Stimulated activated CD8-positive, alpha-beta memory T cell treated with anti-CD3 and anti-CD28 coated beads, Interleukin-15, amount 100 ng/mL, for 24 hours (primary cell): ENCODE results near the gene CEP162.
"Not testable (repeated sequence)": the region's sequence is repeated elsewhere in the genome, so short reads cannot be mapped to it uniquely, and the experiment has no call there.

Experiments used
- DNase-seq: peaks from one replicate; pipeline ENCODE4 v3.0.0-alpha.2; 2020; ENCODE audit warnings: low read depth

Gene CEP162

DNA sequence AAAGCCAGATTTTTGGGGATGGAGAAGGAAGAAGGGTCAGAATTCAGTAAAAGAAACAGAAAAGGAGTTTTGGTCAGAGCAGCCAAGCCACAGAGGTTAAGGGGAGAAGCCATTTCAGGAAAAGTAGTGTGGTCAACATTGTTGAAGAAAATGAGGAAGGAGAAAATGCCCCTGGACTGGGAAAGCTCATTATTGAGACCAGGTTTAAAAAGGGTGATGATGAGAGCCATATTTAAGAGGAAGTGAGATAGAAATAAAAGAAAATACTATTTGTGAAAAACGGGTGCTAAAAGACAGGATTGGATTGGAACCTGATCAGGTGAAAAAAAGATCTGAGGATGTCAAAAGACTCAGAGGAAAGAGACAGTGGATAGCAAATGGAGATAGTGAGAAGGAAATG is 75.8 kb downstream of the CEP162 start:
- no peak for DNase-seq

DNA sequence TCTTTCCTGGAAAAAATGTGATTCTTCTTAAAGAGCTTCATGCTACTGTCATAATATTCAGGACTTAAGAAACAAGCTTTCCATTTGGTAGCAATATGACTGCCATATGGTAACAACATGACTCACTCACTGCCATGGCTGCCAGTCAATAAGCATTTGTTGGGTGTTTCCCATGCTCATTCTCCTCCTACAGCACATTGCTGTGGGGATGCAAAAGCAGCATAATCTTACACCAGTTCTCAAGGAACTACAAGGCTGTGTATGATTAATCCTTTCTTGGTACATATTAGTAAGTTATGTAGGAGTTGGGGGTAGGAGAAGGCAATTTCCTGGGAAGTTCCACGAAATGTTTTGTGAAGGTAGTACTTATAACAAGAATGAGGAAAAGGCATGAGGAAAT is 76.7 kb downstream of the CEP162 start:
- no peak for DNase-seq

DNA sequence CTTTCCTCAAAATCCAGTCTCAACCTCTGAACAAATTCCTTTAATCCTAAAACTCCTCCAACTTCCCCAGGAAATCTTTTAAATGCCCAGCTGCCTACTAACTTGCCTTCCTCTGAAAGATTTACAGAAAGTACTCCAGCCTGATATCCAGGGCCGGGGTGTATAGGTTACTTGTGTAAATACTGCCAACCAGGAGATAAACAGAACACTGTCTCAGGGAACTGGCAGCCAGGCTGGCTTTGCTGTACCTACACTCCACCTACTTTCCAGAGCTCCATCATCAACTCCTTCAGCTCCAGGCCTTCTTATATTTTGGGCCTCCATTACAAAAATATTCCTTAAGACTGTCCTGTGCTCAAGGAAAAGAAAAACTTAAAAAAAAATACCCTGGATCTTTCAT is 85.9 kb downstream of the CEP162 start:
- no peak for DNase-seq

DNA sequence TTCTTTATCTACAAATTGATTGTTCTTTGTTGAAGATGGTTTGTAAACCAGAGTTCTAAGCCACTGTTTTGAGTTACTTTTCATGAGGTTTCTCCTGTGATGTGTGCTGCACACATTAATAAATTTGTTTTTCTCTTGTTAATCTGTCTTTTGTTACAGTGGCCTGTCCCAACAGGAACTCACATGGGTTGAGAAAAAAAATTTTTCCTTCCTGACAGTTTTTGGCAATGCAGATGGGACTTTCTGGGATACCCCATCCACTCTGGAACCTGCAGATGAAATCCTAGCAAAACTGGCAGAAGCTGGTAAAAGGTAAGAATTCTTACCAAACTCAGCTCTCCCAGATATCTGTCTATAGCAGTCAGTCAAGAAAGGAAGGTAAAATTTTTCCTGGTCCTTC is 88.1 kb downstream of the CEP162 start:
- no peak for DNase-seq

DNA sequence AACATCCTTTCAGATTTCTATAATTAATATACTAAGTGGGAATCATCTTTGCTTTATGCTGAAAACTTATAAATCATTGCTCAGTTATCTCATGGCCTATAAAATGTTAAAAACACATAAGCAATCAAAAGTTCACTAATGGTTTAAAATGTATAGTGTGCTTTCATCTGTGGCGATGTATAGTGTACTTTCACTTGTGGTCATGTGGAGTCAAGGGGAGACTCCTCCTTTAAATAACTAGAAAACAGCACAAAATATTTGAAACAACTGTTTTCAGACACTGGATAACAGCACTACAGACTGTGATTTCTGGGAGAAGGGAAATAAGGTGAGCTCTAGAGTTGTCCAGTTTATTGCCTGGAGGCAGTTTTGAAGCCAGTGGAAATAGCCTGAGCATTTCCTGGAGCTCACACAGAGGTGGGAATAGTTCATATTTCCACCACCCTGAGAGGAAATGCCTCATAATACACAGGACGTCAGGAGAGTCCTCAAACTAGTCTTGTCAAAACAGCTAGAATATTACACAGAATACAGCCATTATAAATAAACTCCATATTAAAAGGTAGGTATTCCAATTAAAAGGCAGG is 89.4 kb downstream of the CEP162 start:
- no peak for DNase-seq

DNA sequence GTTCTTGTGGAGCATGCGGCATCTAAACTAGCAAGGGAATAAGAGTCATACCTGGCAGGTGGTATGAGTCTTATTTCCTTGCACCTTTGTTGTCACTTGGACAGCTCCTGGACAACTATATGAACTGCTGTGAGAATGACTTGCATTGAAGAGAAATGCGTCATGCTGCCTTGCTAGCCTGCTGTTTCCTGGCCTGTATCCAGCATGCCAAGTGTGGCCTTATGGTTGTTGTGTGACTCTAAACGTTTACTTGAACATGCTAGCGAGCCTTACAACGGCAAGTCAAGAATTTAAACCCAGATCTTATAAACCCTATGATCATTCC is 90.4 kb downstream of the CEP162 start:
- DNase-seq: no peak

DNA sequence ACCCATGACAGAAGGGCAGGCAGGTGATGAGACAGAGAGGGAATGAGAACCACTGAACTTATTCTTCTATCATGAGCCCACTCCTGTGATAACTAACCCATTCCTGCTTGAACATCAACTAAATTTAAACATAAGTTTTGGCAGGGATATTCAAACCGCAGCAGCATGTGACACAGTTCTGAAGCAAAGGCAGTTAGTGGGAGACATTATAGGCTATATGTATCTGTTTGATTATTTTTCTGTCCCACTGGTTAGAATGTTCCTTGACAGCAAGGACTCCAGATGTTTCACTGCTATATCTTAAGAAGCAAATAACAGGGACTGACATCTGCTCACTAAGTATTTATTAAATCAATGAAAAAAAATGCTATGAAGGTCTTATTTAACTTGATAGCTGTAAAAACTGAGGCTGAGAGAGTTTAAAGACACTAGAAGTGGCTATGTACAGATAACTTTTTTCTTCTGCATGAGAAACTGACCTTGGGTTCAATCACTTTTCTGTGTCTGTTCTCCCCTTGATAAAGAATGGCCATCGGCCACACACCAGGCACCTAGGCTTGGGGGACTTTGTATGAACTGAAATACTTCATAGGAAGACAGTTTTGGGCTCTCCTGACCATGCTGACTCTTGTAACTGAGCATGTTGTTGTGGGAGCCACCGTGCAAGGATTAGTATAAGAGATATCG is 90.9 kb downstream of the CEP162 start:
- no peak for DNase-seq

DNA sequence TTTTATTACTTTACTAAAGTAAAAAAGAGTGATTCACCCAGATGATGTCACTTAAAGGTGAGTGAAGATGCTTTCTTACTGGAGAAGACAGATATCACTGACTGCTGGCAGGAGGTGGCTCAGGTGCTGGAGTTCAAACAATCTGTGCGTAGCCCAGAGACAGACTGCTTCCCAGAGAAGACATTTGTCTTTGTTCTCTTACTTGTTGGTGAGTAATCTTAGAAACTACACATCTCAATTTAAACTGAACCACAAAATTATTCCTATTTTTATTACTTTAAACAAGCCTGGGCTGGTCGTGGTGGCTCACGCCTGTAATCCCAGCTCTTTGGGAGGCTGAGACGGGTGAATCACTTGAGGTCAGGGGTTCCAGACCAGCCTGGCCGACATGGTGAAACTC is 92.2 kb downstream of the CEP162 start:
- DNase-seq: no peak

DNA sequence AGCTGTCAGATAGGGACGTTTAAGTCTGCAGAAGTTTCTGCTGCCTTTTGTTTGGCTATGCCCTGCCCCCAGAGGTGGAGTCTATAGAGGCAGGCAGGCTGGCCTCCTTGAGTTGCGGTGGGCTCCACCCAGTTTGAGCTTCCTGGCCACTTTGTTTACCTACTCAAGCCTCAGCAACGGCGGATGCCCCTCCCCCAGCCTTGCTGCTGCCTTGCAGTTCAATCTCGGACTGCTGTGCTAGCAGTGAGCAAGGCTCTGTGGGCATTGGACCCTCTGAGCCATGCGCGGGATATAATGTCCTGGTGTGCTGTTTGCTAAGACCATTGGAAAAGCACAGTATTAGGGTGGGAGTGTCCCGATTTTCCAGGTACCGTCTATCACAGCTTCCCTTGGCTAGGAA is 94.1 kb downstream of the CEP162 start:
- not testable (repeated sequence) for DNase-seq

DNA sequence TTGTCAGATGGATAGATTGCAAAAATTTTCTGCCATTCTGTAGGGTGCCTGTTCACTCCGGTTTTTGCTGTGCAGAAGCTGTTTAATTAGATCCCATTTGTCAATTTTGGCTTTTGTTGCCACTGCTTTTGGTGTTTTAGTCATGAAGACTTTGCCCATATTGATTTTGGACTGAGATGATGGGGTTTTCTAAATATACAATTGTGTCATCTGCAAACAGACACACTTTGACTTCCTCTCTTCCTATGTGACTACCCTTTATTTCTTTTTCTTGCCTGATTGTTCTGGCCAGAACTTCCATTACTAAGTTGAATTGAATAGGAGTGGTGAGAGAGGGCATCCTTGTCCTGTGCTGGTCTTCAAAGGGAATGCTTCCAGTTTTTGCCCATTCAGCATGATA is 97.9 kb downstream of the CEP162 start:
- not testable (repeated sequence) for DNase-seq

DNA sequence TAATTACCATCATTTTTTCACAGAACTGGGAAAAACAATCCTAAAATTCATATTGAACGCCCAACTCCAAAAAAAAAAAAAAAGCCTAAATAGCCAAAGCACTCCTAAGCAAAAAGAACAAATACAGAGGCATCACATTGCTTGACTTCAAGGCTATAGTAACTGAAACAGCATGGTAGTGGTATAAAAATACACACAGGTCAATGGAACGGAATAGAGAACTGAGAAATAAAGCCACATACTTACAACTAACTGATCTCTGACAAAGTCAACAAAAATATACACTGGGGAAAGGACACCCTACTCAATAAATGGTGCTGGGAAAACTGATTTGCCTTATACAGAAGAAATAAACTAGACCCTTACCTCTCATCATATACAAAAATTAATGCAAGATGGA is 104.3 kb downstream of the CEP162 start:
- no peak for DNase-seq

DNA sequence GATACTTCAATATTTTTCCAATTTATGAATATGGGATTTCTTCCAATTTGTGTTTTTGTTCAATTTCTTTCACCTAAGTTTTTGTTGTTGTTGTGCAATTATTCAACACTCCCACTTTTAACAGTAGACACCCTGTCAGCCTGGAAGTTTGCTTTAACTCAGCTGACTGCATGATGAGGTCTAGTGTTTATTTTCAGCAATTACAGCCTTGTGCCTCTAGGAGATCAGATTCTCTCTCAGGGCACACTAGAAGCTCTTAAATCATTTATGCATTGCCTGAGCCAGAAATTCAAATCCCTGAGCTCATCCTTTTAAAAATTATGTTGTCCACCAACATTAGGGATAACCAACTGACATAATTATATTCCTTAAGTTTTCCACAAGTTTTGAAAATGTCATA is 108.2 kb downstream of the CEP162 start:
- no peak for DNase-seq

DNA sequence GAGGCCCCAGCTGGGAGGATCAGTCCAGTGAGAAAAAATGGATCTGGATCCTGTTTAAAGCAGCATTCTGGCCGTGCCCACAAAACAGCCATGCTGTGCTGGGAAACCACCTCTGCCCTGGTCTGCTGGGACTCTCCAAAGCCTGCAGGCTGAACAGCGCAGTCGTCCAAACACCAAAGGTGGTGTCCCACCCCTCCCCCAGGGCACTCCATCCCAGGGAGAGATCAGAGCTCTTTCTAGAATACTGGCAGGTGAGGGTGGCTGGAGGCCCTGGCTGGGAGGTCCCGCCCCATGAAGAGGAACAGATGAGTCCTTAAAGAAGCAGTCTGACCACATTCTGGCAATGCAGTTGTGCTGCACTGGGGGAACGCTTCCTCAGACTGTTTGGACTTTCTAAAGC is 109.3 kb downstream of the CEP162 start:
- DNase-seq: no peak

DNA sequence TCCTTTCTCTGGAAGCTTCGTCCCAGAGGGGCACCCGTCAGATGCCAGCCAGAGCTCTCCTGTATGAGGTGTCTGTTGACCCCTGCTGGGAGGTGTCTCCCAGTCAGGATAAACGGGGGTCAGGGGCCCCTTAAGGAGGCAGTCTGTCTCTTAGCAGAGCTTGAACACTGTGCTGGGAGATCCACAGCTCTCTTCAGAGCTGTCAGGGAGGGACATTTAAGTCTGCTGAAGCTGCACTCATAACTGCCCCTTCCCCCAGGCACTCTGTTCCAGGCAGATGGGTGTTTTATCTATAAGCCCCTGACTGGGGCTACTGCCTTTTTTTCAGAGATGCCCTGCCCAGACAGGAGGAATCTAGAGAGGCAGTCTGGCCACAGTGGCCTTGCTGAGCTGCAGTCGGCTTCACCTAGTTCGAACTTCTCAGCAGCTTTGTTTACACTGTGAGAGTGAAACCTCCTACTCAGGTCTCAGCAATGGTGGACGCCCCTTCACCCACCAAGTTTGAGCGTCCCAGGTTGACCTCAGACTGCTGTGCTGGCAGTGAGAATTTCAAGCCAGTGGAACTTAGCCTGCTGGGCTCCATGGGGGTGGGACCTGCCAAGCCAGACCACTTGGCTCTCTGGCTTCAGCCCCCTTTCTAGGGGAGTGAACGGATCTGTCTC is 112.4 kb downstream of the CEP162 start:
- not testable (repeated sequence) for DNase-seq

DNA sequence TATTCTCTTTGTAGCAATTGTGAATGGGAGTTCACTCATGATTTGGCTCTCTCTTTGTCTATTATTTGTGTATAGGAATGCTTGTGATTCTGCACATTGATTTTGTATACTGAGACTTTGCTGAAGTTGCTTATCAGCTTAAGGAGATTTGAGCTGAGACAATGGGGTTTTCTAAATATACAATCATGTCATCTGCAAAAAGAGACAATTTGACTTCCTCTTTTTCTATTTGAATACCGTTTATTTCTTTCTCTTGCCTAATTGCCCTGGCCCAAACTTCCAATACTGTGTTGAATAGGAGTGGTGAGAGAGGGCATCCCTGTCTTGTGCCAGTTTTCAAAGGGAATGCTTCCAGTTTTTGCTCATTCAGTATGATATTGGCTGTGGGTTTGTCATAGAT is 116.1 kb downstream of the CEP162 start:
- DNase-seq: not testable (repeated sequence)

DNA sequence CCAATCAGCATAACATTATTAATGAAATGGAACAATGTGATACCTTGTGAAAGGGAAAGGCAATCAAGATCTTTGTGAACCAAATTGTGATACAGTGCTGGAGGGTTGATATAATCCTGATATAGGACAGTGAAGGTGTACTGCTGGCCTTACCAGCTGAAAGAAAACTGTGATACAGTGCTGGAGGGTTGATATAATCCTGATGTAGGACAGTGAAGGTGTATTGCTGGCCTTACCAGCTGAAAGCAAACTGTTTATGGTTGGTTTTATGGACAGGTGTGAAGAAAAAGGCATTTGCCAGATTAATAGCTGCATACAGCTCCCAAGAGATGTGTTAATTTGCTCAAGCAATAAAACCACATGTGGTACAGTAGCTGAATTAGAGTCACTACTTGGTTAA is 119.9 kb downstream of the CEP162 start:
- DNase-seq: no peak

DNA sequence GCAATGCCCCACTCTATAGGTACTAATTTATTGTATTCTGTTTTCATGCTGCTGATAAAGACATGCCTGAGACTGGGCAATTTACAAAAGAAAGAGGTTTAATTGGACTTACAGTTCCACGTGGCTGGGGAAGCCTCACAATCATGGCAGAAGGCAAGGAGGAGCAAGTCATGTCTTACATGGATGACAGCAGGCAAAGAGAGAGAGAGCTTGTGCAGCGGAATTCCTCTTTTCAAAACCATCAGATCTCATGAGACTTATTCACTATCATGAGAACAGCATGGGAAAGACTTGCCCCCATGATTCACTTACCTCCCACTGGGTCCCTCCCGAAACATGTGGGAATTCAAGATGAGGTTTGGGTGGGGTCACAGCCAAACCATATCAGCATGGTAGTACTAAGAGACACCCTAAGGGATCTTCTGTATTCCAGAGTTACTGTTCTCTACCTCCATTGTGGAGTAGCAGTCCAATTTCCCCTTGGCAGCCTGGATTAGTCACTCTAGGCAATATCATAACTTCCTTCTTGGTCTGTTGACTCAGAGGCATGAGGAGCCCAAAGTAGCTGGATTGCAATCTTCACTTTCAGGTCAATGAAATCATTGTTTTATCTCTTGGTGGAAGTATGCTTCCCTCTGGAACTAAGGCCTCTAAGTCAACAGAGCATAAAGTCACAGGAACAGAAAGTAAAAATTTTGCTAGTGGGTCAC is 122.1 kb downstream of the CEP162 start:
- not testable (repeated sequence) for DNase-seq

DNA sequence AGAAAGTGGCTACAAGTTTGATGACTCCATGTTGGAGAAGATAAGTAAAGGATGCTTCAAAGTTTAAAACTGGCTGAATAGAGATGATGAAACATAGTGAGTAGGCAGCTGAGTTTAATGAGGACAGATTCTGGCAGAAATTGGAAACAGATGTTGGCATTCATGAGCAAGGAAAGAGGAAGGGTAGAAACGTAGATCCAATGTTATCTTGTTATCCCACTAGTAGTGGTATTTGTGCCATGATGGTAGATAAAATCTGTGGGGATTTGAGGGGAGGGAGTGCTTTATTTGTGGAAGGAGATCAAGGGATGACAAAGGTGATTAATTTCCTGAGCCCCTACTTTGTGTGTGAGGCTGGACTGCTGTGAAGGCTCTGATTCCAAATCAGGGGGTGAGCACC is 124.4 kb downstream of the CEP162 start:
- DNase-seq: no peak

DNA sequence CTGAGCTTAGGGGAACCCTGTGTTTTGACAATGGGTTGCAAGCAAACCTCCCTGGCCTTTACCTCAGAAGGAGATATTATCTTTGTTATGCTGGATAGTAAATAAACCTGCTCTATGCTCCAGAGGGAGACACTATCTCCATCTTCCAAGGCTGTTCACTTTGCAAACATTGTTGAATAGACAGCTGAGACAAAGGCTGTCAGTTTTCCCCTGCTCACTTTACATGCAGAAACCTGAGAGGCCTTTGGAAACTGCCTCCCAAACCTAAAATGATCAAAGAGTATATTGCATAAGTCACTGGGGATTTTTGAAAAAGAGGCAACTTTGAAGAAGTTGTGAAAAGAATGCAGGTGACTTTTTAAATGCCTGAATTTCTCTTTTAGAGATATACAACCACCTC is 132.3 kb downstream of the CEP162 start:
- no peak for DNase-seq

DNA sequence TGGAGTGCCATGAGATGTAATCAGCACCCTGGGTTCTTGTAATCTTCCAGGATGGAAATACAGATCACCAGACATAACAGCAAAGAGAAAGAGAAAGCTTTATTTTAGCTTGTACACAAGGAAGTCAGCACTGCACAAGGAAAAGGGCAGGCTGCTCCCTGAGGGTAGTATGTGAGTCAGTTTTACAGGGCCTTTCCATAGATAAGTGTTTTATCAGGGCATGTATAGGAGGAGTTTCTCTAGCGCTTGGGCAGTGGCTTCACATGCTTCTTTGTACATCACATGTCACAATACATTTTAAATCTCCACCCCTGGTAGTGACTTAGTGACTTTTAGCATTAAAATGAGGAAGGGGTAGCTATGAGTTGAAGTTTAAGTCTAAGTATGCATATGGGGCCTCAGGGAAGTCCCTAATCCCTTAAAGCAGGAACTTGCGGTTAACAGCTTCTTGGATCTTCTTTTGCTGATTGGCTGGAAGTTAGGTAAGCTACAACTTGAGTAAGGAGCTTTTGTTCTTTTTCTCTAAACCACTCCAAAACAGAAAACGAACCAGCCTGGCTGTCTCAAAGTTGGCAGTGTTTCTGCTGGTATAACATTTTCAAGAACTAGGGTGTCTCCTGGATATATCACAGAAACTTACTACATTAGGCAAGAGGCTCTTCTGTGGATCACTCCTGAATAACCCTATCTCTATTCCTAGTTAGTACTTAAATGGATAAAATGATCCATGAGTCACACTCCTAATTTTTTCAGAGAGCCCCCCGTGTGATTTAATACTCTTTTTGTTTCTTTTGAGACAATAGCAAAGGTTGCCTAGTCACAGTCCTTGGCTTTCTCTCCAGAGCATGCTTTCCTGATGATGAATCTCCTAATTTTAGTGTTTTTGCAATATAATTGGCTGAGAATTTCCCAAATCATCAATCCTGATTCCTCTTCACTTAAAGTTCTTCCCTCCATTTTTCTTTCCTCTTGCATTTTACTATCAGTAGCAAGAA is 133.7 kb downstream of the CEP162 start:
- DNase-seq: no peak

DNA sequence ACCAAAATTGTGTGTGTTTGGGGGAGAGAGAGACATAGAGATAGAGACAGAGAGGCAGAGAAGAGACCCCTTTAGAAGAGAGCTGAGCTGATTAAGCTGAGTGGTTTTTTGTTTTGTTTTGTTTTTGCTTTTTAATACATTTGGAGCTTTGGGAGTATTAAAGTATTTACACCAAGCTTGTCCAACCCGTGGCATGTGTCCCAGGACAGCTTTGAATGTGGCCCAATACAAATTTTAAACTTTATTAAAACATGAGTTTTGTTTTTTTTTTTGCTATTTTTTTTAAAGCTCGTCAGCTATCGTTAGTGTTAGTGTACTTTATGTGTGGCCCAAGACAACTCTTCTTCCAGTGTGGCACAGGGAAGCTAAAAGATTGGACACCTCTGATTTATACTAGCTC is 137.9 kb downstream of the CEP162 start:
- no peak for DNase-seq

DNA sequence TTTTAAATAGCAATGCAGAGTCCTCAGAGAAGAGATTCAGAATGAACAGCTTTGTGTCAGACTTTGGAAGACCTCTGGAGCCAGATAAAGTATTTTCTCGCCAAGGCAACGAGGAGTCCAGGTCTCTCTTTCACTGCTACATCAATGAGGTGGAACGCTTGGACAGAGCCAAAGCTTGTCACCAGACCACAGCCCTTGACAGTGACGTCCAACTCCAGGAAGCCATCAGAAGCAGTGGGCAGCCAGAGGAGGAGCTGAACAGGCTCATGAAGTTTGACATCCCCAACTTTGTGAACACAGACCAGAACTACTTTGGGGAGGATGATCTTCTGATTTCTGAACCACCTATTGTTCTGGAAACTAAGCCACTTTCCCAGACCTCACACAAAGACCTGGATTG is 138.4 kb downstream of the CEP162 start:
- no peak for DNase-seq
